PFSK-1 (cell line): Measurements from ENCODE around the gene PERM1.

Experiments used
- POLR2AphosphoS5 ChIP-seq: IDR thresholded peaks from 2 replicates; pipeline ENCODE4 v1.6.1; 2012; ENCODE audit warnings: low read depth, mild to moderate bottlenecking, control low read depth, low read length, moderate library complexity
- SIN3A ChIP-seq: IDR thresholded peaks from 2 replicates; pipeline ENCODE4 v1.6.1; 2012; ENCODE audit warnings: mild to moderate bottlenecking, low read length, moderate library complexity, borderline replicate concordance; ENCODE audit not compliant: insufficient read depth
- TAF1 ChIP-seq: IDR thresholded peaks from 2 replicates; pipeline ENCODE4 v1.6.1; 2012; ENCODE audit warnings: low read length, control low read depth, borderline replicate concordance; ENCODE audit not compliant: insufficient read depth

DNA sequence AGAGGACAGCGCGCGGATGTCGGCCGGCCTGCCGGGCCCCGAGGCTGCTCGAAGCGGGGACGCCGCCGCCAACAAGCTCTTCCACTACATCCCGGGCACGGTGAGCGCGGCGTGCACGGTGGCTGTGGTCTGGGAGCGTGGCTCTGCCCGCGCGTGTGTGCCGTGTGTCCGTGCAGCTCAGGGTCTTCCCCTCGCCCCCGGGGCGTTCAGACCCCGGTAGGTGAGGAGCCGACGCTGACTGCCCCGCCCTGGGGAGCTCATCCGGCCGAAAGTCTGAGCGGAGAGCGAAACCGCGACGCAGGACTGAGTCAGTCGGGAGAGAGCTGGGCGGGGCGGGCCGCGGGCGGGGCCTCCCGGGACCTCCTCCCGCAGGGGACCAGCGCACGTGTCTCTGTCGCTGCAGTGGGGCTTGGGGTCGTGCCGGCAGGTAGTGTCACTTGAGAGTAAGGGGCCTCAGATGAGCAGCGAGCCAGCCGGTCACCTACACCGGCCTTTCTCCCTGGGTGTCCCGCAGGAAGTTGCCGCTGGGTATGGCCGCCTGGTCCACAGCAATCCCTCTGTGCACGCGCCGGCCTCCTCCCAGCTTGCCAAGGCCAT is 15.1 kb downstream of the PERM1 start:
- no peak for TF ChIP-seq SIN3A
- TF ChIP-seq TAF1: no peak
- no peak for TF ChIP-seq POLR2AphosphoS5
